Mammary epithelial cell (primary cell): ENCODE data around the gene SEPSECS.

Experiments used
- EZH2 ChIP-seq: IDR thresholded peaks from 2 replicates; pipeline ENCODE4 v1.6.1; 2012; ENCODE audit warnings: low read length, inconsistent platforms, borderline replicate concordance
- TF ChIP-seq, protein P1 (sequence below), 2 donors: IDR thresholded peaks in 1 of 2; conservative IDR thresholded peaks in 1 of 2; 2 replicates each; pipeline ENCODE4 v1.5.1; 2011 to 2012; ENCODE audit warnings: inconsistent platforms in 2 of 2, low read length in 2 of 2, mild to moderate bottlenecking in 2 of 2, control low read depth in 1 of 2, low read depth in 1 of 2; ENCODE audit not compliant: insufficient read depth in 1 of 2; ENCODE audit errors: extremely low read depth in 1 of 2

DNA sequence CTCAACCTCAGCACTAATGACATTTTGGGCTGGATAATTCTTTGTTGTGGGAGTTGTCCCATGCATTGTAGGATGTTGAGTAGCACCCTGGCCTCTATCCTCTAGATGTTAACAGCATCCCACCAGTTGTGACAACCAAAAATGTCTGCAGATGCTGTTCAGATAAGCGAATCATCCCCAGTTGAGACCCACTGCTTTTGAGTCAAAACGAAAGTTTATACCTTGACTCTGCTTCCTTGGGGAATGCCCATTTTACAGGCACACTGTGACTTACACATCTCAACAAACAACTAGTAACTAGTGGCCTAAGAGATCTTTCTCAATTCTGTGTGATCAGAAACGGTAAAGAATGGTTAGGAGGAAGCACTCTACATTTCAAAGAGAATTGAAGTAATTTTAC, 37.0 kb downstream of the SEPSECS start:
- TF ChIP-seq, protein P1, sequence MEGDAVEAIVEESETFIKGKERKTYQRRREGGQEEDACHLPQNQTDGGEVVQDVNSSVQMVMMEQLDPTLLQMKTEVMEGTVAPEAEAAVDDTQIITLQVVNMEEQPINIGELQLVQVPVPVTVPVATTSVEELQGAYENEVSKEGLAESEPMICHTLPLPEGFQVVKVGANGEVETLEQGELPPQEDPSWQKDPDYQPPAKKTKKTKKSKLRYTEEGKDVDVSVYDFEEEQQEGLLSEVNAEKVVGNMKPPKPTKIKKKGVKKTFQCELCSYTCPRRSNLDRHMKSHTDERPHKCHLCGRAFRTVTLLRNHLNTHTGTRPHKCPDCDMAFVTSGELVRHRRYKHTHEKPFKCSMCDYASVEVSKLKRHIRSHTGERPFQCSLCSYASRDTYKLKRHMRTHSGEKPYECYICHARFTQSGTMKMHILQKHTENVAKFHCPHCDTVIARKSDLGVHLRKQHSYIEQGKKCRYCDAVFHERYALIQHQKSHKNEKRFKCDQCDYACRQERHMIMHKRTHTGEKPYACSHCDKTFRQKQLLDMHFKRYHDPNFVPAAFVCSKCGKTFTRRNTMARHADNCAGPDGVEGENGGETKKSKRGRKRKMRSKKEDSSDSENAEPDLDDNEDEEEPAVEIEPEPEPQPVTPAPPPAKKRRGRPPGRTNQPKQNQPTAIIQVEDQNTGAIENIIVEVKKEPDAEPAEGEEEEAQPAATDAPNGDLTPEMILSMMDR (conservative IDR thresholded peaks at IDR 0.05 in 1 of 2, IDR thresholded peaks at IDR 0.05 in 1 of 2; ENCODE audit: extremely low read depth in 1 of 2, insufficient read depth in 1 of 2, low read depth in 1 of 2, low read length in 2 of 2): no peak
- TF ChIP-seq EZH2: no peak
